Left cardiac atrium (tissue), 4 donors: ENCODE results near the gene GLYATL1. TPM values are rescaled to one million over a fixed set of nuclear protein-coding genes. Genes with fewer than 3 reads are reported as not detected.
"Not testable (repeated sequence)": the region's sequence is repeated elsewhere in the genome, so short reads cannot be mapped to it uniquely, and the experiment has no call there.

Source experiments
- ATAC-seq, 2 donors: fragments of 200-7000 bp; cut with Tn5 transposase; one replicate each; pipeline ENCODE4 v1.9.1; 2020; ENCODE audit warnings: mild to moderate bottlenecking in 2 of 2, moderate library complexity in 2 of 2
- DNase-seq: peaks from one replicate; pipeline ENCODE4 v3.0.0-alpha.2; 2020
- intact Hi-C, 2 donors: fragments of 100-400 bp; cut with DNase I; formaldehyde crosslinking; loops; one replicate each; pipeline versions ENCODE4 v1.14.1 to v1.15.1; 2022 to 2023
- total RNA-seq, 2 donors: library from RNA; stranded (reverse); fragmentation: NEBNext Ultra II Directional; extraction: Animal tissue kit (Norgen Biotek cat#: 25700); gene quantifications; one replicate each; pipeline ENCODE4 v1.2.1, GENCODE V29; 2021
- donor health status: DM: no; HTN: yes; CAD: no.
- donor health status: DM: no; HTN: yes; CAD: no; lungs with severe emphysema.
- donor health status: DM: yes; HTN: yes; CAD: no.
- donor health status: Dilated cardiomyopathy.

Gene GLYATL1
- total RNA-seq, 2 donors from 2014 or later, result not detected

DNA sequence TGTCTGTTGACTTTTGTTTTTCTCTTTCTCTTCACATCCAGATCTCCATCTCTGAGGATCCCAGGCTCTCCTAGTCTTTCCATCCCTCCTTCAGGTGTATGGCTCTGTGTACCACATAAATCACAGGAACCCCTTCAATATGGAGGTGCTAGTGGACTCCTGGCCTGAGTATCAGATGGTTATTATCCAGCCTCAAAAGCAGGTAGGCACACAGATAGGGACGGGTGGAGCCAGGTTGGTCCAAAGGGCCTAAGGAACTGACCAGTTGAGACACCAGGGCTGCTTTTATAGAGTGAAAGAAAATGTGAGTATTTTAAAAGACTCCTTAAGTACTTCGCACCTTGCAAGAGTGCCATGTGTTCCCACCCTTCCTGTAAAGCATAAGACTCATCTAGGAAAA, 39.9 kb downstream of the GLYATL1 start:
- intact Hi-C loops, result no loop called here
- ATAC-seq, result no peak

DNA sequence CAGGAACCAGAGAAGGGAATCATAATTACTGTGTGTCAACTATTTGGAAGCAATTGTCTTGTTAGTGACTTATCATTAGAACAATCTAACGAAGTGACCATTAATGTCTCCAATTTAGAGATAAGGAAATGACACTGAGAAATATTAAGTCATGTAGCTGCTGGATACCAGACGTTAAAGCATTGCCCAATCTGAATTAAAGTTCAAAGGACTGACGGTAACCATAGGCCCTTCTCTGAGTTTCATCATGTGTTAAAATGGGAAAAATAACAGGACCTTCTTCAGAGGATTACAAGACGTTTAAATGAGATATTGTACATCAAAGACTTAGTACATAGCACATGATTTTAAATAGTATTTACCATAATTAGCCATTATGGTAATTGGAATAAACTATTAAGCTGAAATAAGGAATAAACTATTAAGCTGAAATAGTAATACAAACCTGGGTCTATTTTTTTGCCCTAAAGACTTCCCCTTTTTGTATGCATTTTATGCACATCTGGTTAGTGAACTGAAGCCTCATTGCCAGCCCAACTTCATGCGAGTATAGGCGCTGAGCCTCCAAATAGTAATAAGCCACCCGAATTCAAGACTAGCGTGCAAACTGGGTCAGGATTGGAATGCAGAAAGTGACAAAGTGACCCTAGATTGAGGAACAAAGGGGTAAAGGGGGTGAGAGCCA, 41.0 kb downstream of the GLYATL1 start:
- no peak for DNase-seq
- intact Hi-C loops, result no loop called here
- no peak for ATAC-seq

More for the DNA sequence above, 39.9 kb downstream of the GLYATL1 start:
- no peak for DNase-seq

DNA sequence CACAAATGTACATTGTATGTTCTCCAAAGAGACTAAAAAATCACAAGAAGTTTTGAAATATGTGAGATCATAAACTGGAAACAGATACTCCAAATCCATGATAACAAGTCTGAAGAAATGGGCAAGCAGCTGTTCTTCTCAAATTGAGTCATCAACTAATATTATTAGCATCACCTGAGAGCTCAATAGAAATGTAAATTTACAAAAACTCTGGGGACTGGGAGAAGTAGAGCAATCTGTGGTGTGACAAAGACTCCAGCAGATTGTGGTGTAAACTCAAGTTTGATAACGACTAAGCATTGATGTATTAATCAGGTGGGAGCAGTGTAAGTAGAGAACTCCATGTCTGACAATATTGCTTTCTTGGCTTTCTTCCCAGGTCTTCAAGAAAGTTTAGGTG, 53.2 kb downstream of the GLYATL1 start:
- intact Hi-C loops, result no loop called here
- ATAC-seq, result no peak
- DNase-seq, result no peak

DNA sequence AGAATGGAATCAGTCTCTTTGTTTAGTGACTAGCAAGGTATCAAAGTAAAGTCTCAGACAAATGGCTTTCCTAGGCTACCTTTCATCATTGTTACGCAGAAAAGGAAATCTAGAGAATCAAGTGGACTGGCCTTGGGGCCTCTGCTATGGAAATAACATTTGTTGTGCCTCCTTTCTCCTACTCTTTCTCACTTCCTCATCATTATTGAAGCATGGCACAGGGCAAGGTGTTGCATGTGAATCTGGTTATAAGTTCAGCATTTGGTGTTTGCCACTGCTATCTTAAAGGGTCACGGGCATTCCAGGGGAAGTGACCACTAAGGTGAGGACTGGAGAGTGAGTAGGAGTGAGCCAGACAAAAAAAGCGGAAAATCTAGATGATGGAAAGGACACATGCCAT, 54.9 kb downstream of the GLYATL1 start:
- intact Hi-C loops, result no loop called here
- DNase-seq, result no peak
- no peak for ATAC-seq

DNA sequence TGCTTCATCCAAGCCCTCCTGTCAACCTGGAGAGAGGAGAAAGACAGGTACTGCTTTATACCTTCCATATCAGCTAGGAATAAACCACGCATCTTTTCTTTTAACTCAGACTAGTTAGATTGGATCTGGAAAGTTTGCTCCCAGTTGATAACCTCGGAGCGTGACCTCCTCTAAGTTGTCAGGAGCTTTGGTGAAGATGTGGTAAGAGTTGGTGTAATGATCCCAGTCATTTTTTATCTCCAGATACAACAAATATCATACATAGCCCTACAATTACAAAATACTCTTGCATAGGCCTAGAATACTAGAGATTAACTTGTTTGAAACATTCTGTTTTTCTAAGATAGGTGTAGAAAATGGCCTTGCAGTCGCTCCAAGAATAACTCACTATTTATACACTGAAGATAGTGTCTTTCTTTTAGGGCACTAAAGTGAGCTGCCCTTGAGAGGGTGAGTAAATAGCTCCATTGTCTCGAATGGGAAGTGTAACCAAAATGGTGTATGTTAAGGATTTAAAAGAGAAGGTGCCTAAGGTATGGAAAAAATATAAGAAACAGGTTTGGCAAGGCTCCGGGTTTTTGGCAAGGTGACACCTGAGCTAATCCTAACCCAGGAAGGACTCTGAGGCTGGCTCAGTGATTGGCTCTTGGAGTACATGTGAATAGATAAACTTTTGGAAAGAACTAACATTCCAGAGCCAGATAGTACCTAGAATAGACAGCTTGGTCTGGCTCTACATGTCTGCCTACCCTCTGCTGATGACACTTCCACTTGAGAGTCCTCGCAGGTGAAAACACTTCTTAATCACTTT, 59.4 kb downstream of the GLYATL1 start:
- ATAC-seq (no peak), DNase-seq (no peak)
- intact Hi-C loops, result no loop called here

DNA sequence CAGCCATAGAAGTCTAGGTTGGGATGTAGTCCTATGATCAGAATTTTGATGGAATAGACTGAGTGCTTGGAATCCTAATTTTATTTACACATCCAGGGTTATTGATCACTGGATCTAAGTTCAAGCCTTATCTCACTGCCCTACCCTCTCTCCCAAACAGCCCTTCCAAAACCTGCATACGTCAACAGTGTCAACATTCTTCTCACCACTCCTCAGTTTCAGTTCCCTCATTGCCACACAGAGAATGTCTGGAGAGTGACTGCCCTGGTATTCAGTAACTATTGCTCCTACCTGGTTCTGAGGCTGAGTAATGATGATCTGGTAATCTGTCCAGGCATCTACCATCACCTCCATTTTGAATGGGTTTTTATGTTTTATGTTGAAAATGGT, 60.0 kb downstream of the GLYATL1 start:
- ATAC-seq, result no peak
- DNase-seq, result no peak
- intact Hi-C loops, result no loop called here

DNA sequence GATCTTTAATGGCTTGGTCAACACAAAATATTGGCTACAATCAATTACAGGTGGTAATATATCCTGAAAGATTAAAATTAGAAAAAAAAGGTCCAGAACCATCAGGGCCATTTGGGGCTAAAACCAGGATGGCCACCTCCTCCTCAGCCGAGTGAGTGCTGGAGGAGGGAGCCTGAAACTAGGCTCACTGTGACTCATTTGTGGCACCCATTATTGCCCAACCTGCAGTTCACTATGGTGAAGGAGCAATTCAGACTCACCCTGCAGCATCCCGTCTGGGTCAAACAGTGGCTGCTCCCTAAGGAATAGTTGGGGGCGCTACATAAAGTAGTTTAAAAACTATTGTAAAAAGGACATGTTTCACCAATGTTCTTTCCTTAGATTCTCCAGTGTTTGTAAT, 60.7 kb downstream of the GLYATL1 start:
- intact Hi-C loops, result no loop called here
- ATAC-seq, result no peak
- DNase-seq, result no peak

DNA sequence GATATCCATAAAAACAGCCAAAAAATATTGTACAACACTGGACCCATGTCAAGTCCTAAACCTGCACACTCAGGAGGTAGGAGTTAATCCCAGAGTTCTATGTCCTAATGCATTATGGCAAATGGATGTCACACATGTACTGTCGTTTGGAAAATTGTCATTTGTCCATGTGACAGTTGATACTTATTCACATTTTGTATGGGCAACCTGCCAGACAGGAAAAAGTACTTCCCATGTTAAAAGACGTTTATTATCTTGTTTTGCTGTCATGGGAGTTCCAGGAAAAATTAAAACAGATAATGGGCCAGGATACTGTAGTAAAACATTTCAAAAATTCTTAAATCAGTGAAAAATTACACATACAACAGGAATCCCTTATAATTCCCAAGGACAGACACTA, 62.7 kb downstream of the GLYATL1 start:
- intact Hi-C loops, ATAC-seq, DNase-seq: not testable (repeated sequence)

Other genes starting within 250 kb of the GLYATL1 start
- gene GLYAT, start 207.5 kb upstream of the GLYATL1 start, total RNA-seq, result 1 to 10 TPM; 1.2 to 8.2 TPM
- gene GLYATL2, start 94.8 kb upstream of the GLYATL1 start, total RNA-seq, result under 1 TPM in 1 of 2 donors, not detected in 1; 0.34 TPM
- gene GLYATL1B, start 146.8 kb downstream of the GLYATL1 start, total RNA-seq, result not detected
- 1 to 10 TPM in 1 of 2 donors, under 1 TPM in 1; 0.92 to 2.9 TPM for gene FAM111B, start 167.7 kb downstream of the GLYATL1 start, total RNA-seq
- gene FAM111A, start 203.4 kb downstream of the GLYATL1 start, total RNA-seq, result 10 to 100 TPM in 1 of 2 donors, 1 to 10 TPM in 1; 7.8 to 14.6 TPM
- 1 to 10 TPM; 3.6 to 5.0 TPM for gene DTX4, start 232.6 kb downstream of the GLYATL1 start, total RNA-seq